Measurements from ENCODE around the gene UBQLN1.
"Not testable (repeated sequence)": the region's sequence is repeated elsewhere in the genome, so short reads cannot be mapped to it uniquely, and the experiment has no call there.

UBQLN1 gene

GRCh38 chr9:83707768-83708514 lies at the start of gene UBQLN1:
TSS of gene UBQLN1 (minus strand) at chr9:83707958. CDS start at chr9:83707679, 279 bp downstream.
- no peak for FAIRE-seq

DNA sequence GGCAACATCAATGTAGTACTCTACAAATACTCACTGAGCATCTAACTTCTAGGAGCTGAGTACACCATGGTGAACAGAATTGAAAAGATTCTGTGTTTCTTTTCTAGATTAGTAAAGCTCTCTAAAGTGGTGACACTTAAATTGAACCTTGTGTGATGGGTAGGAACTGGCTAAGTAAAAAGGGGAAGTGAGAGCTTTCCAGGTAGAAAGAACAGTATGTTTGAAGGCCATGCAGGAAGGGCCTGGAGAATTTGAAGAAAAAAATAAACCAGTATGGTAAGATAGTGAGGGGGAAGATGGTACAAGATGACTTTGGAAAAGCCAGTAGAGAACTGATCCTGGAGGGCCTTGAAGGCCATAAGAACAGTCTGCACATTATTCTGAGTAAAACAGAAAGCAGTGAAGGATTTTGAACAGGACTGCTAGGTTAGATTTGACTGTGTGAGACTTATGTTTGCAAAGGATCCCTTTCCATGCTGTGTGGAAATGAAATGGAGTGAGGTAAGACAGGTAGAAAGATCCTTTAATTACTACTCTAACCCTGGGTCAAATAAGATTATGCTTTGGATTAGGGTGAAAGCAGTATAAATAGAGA lies 46.7 kb upstream of the UBQLN1 start:
- FAIRE-seq, result no peak

DNA sequence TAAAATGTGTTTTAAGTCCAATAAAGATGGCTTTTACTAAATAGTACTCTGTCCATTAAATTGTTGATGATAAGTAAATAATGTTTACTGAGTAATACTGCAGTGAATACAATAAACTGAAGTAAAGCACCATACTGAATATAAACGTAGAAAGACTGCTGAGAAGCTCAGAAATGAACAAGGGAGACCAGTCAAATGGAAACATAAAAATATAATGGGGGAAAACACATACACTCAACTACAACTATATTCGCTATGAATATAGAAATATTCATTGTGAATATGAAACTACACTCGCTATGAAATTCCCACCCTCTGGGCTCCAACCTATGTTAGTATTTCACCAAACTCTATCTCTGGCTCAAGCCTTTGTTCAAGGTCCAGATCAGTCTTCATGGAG lies 41.9 kb upstream of the UBQLN1 start:
- FAIRE-seq, result no peak

DNA sequence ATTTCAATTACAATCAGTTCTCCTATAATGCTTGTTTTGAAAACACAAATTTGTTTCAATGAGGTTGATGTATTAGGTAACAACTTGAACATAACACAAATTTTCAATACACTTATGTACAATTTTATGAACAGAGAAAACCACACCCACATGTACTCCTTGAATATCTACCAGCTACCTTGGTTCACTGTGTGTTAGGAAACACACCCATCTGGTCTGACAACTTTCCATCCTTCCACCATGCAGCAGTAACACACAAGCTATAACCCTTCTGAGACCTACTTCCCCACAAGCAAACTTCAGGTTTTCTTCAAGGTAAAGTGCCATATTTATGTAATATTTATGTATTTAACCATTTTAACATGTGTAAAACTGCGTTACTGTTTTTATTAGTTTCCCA lies 36.4 kb upstream of the UBQLN1 start:
- no peak for FAIRE-seq

DNA sequence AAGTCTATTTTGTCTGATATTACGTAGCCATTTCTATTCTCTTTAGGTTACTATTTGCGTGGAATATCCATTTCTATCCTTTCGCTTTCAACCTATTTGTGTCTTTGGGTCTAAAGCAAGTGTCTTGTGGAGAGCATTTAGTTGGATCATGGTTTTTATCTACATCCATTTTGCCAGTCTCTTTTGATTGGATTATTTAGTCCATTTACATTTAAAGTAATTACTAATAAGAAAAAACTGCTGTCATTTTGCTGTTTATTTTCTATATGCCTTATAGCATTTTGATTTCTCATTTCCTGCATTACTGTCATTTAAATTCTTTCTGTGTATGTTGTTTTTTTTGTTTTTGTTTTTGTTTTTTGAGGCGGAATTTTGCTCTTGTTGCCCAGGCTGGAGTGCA lies 26.0 kb upstream of the UBQLN1 start:
- FAIRE-seq, result no peak

DNA sequence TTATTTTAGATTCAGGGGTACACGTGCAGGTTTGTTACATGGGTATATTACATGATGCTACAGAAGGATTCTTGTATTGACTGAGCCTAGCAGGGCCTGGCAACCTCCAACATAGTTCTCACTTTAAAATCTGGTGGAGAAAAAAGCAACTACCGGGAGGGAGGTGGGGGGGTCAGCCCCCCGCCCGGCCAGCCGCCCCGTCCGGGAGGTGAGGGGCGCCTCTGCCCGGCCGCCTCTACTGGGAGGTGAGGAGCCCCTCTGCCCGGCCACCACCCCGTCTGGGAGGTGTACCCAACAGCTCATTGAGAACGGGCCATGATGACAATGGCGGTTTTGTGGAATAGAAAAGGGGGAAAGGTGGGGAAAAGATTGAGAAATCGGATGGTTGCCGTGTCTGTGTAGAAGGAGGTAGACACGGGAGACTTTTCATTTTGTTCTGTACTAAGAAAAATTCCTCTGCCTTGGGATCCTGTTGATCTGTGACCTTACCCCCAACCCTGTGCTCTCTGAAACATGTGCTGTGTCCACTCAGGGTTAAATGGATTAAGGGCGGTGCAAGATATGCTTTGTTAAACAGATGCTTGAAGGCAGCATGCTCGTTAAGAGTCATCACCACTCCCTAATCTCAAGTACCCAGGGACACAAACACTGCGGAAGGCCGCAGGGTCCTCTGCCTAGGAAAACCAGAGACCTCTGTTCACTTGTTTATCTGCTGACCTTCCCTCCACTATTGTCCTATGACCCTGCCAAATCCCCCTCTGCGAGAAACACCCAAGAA lies 21.0 kb upstream of the UBQLN1 start:
- not testable (repeated sequence) for FAIRE-seq

DNA sequence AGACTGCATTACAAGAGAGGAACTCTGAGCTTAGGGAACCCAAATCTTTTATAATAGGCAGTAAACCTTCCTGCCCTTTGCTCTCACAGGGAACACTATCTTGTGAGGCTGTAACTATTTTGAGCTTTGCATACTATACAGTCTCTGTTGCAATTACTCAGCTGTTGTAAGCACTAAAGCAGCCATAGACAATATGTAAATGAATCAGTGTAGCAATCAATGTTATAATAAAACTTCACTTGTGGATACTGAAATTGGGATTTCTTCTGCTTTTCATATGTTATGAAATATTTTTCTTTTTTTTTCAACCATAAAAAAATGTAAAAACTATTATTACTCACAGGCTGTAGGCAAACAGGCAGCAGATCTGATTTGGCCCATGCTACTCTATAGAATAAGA lies 16.7 kb upstream of the UBQLN1 start:
- no peak for FAIRE-seq

GRCh38 chr9:83722726-83723495 lies 15.2 kb upstream of the UBQLN1 start:
- no peak for FAIRE-seq

- no peak for FAIRE-seq
Observed at GRCh38 chr9:83721509-83721908, 13.8 kb upstream of the UBQLN1 start.

DNA sequence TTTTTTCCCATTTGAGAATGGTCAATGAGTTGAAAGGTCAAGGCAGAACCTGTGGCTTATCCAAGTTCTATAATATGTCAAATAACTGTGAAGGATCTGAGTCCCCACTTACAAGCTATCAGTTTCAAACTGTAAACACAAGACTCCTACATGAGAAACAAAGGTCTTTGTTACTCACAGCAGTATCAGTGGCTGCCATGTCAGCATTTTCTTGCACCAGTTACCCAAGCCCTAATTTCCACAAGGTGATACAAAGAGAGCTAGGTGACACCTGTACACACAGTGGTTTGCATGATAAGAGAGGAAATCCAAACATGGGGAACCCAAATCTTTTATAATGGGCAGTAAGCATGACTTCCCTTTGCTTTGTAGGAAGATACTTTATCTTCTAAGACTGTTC lies 8.0 kb upstream of the UBQLN1 start:
- no peak for FAIRE-seq

- FAIRE-seq, result no peak
Observed at GRCh38 chr9:83715221-83715620, 7.5 kb upstream of the UBQLN1 start.

DNA sequence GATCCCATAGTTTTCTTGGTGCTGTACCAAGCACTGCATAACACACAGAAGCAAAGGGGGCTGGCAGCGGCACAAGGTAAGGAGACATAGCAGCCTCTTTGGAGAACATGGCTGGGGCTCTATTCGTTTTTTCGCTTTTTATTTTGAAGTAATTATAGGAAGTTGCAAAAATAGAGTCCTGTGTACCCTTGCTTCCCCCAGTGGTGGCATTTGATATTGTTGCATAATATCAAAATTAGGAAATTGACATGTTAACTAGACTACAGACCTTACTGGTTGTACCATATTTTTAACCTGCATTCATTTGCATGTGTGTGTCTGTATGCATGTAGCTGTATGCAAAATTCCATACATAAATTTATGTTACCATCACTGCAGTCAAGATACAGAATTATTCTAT lies 6.6 kb upstream of the UBQLN1 start:
- no peak for FAIRE-seq

GRCh38 chr9:83708515-83709158 lies 879 bp upstream of the UBQLN1 start:
- FAIRE-seq, result no peak

DNA sequence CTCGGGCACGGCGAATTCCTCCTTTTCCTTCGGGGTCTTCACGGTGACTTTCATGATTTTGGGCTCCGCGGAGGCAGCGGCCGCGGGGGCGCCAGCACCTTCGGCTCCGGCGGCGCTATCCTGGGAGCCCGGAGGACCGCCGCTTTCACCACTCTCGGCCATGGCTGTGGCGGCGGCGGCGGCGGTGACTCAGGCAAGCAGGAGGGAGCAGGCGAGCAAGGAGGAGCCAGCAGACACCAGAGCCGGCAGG lies 315 bp downstream of the UBQLN1 start:
- no peak for FAIRE-seq

DNA sequence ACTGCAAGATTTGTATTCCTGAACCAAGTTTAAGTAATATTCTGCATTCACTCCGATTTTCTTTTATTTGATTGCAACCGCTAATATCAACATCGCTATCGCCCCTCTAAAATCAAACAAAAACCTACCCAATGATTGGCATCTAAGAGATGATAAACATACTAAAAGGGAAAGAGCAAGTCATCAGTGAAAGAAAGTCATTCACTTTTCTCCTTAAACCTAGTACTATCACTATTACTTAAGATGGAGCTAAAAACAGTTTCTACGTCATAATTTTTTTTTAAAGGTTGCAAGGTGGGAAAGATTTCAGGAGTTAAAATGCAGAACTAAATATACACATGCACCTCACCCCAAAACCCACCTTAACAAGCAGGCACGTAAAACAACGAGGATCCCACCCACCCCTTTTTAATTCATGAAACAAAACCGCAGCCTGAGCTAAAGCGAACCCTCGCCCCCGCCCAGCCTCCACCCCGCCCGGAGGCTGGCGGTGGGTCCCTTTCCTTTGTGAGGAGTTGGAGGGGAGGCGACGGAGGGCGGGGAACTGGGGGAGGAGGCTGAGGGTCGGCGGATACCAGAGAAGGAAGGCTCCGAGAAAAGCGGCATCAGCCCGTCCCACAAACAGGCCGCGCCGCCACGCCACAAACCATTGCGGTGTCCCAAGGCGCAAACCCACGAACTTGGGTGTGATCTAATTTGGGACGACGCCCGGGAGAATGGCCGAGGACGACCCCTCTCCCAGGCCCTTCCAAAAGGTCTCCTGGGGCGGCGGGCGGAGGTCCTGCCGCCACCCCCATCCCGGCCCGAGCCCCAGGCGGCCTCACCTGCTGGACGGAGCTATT lies 861 bp downstream of the UBQLN1 start:
- FAIRE-seq, result no peak

GRCh38 chr9:83705219-83705651 lies 2.5 kb downstream of the UBQLN1 start:
- FAIRE-seq, result not testable (repeated sequence)

GRCh38 chr9:83701769-83702168 lies 6.0 kb downstream of the UBQLN1 start:
- no peak for FAIRE-seq

GRCh38 chr9:83701286-83701685 lies 6.5 kb downstream of the UBQLN1 start:
- no peak for FAIRE-seq

- no peak for FAIRE-seq
Observed at GRCh38 chr9:83699615-83700014, 8.1 kb downstream of the UBQLN1 start.

- no peak for FAIRE-seq
Observed at GRCh38 chr9:83698976-83699585, 8.7 kb downstream of the UBQLN1 start.

DNA sequence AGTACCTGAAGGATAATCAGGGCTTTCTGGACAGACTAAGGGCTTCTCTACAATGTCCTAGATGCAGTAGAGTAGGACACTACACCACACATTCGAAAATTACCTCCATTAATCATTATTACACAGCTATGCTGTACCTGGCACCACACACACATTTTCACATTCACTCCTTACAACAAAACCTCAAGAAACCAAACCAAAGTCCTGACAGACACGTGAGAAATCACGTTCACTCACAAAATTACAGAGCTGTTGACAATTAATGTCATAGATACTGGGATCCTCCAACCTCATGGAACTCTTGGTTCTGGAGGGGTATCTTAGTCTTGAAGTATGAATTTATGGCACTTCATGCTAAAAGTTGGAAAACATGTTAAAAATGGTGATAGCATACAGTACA lies 16.3 kb downstream of the UBQLN1 start:
- no peak for FAIRE-seq
